CMK (cell line): ENCODE results near the gene RPL27A.
"Not testable (repeated sequence)": the region's sequence is repeated elsewhere in the genome, so short reads cannot be mapped to it uniquely, and the experiment has no call there.

ENCODE experiments used
- DNase-seq: peaks from one replicate; pipeline ENCODE4 v3.0.0-alpha.2; 2010; ENCODE audit warnings: low read depth

RPL27A gene

DNA sequence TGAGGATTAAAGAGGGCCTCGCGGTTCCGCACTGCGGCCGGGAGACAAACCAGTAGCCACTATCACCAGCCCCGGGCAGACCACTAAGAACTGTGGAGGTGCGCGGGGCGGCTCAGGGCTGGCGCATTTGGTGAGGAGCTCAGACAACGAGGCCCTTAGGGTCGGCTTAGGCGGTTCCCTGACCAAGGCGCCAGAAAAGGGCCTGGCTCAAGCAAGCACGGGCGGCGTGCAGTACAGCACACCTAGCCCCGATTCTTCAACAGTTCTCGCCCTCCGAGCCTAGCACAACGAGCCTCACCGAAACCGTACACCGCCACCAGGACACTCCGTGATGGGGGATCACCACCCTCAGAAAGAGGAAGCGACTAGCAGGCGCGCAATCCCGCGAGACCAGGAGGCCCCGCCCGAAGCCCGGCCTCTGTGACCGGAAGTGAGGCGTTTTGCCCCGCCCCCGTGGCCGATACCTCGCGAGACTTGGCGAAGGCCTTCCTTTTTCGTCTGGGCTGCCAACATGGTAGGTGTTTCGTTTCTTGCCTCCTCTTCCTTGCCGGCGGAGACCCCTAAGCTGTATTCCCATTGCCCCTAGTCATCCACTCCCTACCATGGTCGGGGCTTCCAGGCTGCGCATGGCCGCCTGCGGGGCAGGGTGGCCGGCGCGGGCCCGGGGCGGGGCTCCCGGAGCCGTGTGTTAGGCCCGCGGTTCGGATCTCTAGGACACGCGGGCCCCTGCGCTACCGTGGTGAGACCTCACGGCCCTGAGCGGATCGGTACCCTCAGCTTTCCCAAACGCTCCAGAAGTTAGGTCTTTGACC, at the start of gene RPL27A, which contains the start of gene TRIM66:
Gene RPL27A, plus strand, starts transcription at position 490 of the 812 bp plus-strand sequence. Its CDS starts 22 bp downstream, at position 512.
Gene TRIM66, minus strand, starts transcription at position 363 of the 812 bp plus-strand sequence. CDS start 10,391 bp downstream, outside the sequence.
- peak; percentile 91 for DNase-seq

GRCh38 chr11:8634498-8634897, 48.1 kb upstream of the RPL27A start:
- no peak for DNase-seq

GRCh38 chr11:8636127-8636526, 46.5 kb upstream of the RPL27A start:
- no peak for DNase-seq

GRCh38 chr11:8638300-8638699, 44.3 kb upstream of the RPL27A start:
- no peak for DNase-seq

GRCh38 chr11:8639655-8640054, 42.9 kb upstream of the RPL27A start:
- no peak for DNase-seq

GRCh38 chr11:8640267-8640906, 42.2 kb upstream of the RPL27A start:
- DNase-seq: no peak

- DNase-seq: no peak
Observed at GRCh38 chr11:8641332-8641731, 41.3 kb upstream of the RPL27A start.

DNA sequence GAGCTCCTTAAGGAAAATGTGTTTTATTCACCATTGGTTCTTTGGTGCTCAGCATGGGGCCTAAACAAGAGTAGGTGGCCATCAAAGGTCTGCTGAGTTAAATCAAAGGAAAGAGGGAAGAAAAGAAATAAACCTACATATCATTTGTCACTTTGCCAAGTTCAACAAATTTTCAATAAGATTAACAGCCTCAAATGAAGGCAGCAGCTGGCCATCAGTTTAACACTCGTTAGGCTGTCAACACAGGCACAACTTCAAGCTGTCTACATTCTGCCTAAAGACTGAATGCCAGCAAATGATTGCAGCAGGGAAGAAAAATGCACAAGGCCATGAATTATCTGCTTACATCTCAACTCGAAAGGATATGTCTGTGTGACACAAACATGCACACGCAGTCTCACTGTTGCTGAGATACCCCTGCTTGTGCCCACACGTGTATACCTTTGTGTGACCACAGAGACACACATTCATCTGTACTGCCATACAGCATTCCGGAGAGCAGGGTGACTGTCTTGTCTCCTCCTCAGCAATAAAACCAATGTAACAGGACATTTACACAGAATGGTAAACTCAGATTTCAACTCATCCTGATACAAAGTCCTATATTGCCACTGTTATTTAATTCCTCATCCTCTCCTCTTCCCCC, 40.3 kb upstream of the RPL27A start:
- no peak for DNase-seq

DNA sequence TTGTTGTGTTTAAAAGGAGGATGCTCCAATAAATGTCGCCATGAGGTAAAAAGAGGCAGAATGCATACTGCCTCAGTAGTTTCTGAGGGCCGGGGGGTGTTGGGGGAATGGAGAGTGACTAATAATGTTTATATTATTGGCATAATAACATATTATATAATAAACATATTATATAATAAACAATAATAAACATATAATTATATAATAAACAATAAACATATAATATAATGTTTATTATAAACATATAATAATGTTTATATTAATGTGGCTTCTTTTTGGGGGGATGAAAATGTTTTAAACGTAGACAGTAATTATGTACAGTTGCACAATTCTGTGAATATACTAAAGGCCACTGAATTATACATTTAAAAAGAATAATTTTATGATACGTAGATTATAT, 35.7 kb upstream of the RPL27A start:
- DNase-seq: no peak

DNA sequence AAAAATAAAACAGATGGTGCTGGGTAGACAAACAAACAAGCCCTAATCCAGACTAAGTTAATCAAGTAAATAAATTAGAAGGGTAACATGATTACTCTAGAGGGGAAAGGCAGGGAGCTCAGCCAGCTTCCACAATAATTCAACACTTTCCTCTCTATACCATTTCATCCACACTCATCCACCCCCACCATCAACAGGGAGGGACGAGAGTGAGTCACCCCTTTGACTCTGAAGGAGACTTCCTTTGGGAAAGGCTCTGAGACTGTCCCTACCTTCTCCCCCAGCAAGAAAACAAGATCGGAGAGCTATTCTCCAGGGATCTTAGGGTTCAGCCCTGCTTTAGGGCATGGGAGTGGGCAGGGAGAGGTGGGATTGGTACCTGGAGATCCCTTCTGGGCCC, 33.2 kb upstream of the RPL27A start:
- no peak for DNase-seq

GRCh38 chr11:8650401-8650990, 32.1 kb upstream of the RPL27A start:
- no peak for DNase-seq

GRCh38 chr11:8652140-8652539, 30.5 kb upstream of the RPL27A start:
- DNase-seq: no peak

DNA sequence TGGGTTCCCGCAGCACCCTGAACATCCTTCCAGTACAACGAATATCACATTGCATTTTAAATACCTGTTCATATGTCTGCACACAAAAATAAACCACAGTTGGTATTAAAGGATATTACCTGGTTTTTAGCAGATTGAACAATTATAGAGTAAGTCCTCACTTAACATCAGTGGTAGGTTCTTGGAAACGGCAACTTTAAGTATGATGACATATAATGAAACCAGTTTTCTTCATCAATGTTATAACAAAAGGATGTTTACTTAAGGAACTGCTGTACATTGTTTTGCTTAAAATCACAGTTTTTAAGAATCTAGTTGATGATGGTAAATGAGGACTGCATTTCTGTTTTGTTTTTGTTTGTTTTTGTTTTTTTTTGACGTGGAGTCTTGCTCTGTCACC, 28.1 kb upstream of the RPL27A start:
- no peak for DNase-seq

DNA sequence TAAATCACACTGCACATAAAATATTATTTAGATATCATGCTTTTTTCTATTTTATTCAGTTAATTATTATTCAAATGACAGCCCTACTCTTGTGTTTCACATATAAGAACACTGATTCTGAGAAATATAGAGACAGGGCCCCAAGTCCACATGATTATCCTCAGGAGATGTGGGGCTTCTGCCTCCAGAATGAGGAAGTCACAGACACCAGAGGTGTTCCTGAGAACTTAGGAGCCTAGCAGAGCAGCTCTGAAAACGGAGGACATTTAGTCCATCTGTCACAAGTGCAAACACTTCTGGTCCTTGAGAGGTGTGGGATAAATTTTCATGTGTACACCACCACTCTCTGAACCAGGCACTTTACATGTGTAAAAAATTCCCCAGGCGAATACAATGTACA, 26.3 kb upstream of the RPL27A start:
- DNase-seq: no peak

- no peak for DNase-seq
Observed at GRCh38 chr11:8658321-8659057, 24.1 kb upstream of the RPL27A start.

- no peak for DNase-seq
Observed at GRCh38 chr11:8661001-8661795, 21.4 kb upstream of the RPL27A start.

DNA sequence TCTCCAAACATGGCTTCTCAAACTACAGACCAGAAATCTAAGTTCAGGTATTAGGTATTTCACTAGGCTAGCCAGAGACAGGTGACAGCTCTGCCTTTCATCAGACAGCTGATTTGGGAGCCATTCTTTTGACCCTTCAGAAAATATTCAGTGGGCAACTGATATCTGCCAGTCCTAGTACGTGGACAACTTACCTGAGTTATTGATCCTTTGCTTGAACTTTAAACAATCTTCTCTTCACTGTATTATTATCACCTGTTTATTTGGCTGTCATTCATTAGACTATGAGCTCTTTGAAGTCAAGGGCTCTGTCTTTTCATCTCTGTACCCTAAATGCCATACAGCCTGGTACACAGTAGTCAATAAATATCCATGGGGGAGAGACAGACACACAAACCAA, 17.4 kb upstream of the RPL27A start:
- DNase-seq: no peak

DNA sequence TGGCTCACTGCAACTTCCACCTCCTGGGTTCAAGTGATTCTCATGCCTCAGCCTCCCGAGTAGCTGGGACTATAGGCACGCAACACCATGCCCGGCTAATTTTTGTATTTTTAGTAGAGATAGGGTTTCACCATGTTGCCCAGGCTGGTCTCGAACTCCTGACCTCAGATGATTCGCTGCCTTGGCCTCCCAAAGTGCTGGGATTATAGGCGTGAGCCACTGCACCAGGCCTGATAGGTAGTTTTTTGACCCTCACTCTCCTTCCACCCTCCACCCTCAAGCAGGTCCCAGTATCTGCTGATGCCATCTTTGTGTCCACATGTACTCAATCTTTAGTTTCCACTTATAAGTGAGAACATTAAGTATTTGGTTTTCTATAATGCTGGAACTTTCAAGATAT, 12.5 kb upstream of the RPL27A start:
- not testable (repeated sequence) for DNase-seq

DNA sequence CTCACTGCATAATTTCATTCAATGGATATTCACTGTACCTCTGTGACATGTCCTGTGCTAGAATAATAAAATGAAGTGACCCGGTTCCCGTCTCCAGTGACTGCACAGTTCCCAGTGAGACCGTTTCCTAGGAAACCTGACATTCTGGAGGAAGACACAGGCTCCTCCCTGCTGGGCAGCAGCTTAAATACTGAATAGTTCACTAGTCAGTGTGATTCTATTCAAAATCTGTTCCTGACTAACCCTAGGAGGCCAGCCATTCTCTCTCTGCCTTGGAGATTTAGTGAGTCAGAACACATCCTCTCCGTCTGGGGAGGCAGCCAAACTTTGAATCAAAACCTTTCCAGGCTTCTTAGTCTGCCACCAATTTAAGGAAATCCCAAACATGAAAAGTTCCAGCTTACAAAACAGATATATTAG, 11.4 kb upstream of the RPL27A start:
- no peak for DNase-seq

DNA sequence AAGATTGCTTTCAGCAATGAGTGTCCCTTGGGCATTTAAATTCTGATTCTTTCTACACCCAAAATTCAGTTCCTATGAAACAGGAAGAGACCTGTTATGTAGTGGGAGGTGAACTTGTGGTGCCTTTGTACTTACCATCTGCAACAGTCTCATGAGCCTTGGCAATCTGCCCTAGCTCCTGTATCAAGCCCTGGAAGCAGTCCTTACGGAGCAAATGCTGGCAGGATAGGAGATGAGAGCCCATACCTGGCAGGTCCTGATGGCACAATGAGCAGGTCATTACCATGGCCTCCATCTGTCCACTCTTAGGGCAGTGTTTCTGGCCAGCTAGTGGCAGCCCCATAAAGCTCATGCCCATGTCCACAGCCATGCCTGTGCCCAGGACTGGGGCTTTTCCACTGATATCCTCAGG, 10.9 kb upstream of the RPL27A start:
- DNase-seq: no peak

GRCh38 chr11:8672346-8672745, 10.2 kb upstream of the RPL27A start:
- DNase-seq: no peak
